K562 (cell line): ENCODE measurements around the gene DMD. TPM values are rescaled to one million over a fixed set of nuclear protein-coding genes. Genes with fewer than 3 reads are reported as not detected.

ENCODE experiments used
- ATAC-seq: fragments of 200-7000 bp; cut with Tn5 transposase; 3 replicates; pipeline ENCODE4 v1.9.1; 2020; ENCODE audit warnings: moderate library complexity
- BruUV-seq: library from RNA; stranded (reverse); fragments of 400-500 nt; replicated peaks from 2 replicates; lab custom pipeline; 2021; lab: Mats Ljungman, UMichigan
- CTCF ChIA-PET: fragments of 300-600 bp; formaldehyde crosslinking; extraction: SDS; loops from one replicate; lab custom pipeline; 2021; ENCODE audit warnings: low intra/inter-chr PET ratio; lab: Yijun Ruan, JAX
- POLR2A ChIA-PET: fragments of 300-600, 350-650 bp; sonication (Branson Sonifier 250); formaldehyde crosslinking; extraction: SDS; loops from one replicate; lab custom pipeline; 2021; ENCODE audit warnings: antibody characterized with exemption, inconsistent platforms; lab: Yijun Ruan, JAX
- DNase-seq, 4 experiments: peaks; one replicate each; pipeline versions ENCODE4 v3.0.0 to v3.0.0-alpha.2; 2011 to 2018; ENCODE audit warnings: low spot score in 3 of 4, mixed read lengths in 3 of 4; ENCODE audit errors: extremely low read depth in 1 of 4
- FAIRE-seq: peaks from 2 replicates; lab custom pipeline; 2011; peaks lifted over from hg19 to GRCh38; lab: Jason Lieb, UNC
- H2AFZ ChIP-seq: 2 replicates; pipeline ENCODE4 v1.6.0; 2011; ENCODE audit warnings: low read depth, low read length, control low read depth, inconsistent platforms
- H3K27ac ChIP-seq: fragments of 200-600 bp; 3 replicates; pipeline ENCODE4 v1.8.0; 2011; ENCODE audit warnings: low read depth, mild to moderate bottlenecking, control low read depth, inconsistent platforms, low read length, moderate library complexity, mixed read lengths; ENCODE audit errors: extremely low read depth
- H3K27me3 ChIP-seq, 2 experiments: fragments of 300-600 bp in 1 of 2; 2 replicates in 1 of 2; 3 replicates in 1 of 2; pipeline versions ENCODE4 v1.6.0 to v1.8.0; 2011; ENCODE audit warnings: inconsistent platforms in 2 of 2, low read length in 2 of 2, mild to moderate bottlenecking in 1 of 2, mixed read lengths in 1 of 2, moderate library complexity in 1 of 2; ENCODE audit not compliant: control insufficient read depth in 2 of 2, insufficient read depth in 2 of 2
- H3K36me3 ChIP-seq: fragments of 300-600 bp; 3 replicates; pipeline ENCODE4 v1.8.0; 2011; ENCODE audit warnings: mild to moderate bottlenecking, low read length, inconsistent platforms; ENCODE audit not compliant: control insufficient read depth, insufficient read depth
- H3K4me1 ChIP-seq, 2 experiments: fragments of 200-600 bp in 1 of 2; replicated peaks in 1 of 2; 2 replicates in 1 of 2; 3 replicates in 1 of 2; pipeline versions ENCODE4 v1.5.1 to v1.8.0; 2011; ENCODE audit warnings: inconsistent platforms in 2 of 2, low read length in 2 of 2, mild to moderate bottlenecking in 1 of 2, mixed read lengths in 1 of 2, moderate library complexity in 1 of 2; ENCODE audit not compliant: control insufficient read depth in 2 of 2, insufficient read depth in 2 of 2
- H3K4me2 ChIP-seq: 2 replicates; pipeline ENCODE4 v1.6.1; 2011; ENCODE audit warnings: low read length, control low read depth, inconsistent platforms, mixed read lengths; ENCODE audit not compliant: insufficient read depth
- H3K4me3 ChIP-seq: fragments of 200-600 bp; sonication (generic), shearing (Covaris generic); 2 replicates; pipeline ENCODE4 v1.5.1; 2016; ENCODE audit warnings: control low read depth, inconsistent platforms
- H3K79me2 ChIP-seq: fragments of 200-600 bp; 3 replicates; pipeline ENCODE4 v1.8.0; 2011; ENCODE audit warnings: low read length, inconsistent platforms; ENCODE audit not compliant: control insufficient read depth, insufficient read depth
- H3K9ac ChIP-seq, 2 experiments: 2 replicates each; pipeline versions ENCODE4 v1.6.0 to v1.6.1; 2011; ENCODE audit warnings: low read depth in 2 of 2, low read length in 2 of 2, control low read depth in 1 of 2, inconsistent platforms in 1 of 2, mild to moderate bottlenecking in 1 of 2, mixed read lengths in 1 of 2; ENCODE audit not compliant: insufficient read depth in 1 of 2
- H3K9me1 ChIP-seq: one replicate; pipeline ENCODE4 v1.6.0; 2011; ENCODE audit warnings: inconsistent platforms, mild to moderate bottlenecking, low read length, moderate library complexity; ENCODE audit not compliant: control insufficient read depth, insufficient read depth
- H3K9me3 ChIP-seq: replicated peaks from 2 replicates; pipeline ENCODE4 v1.5.1; 2011; ENCODE audit warnings: low read depth, low read length, inconsistent platforms; ENCODE audit not compliant: control insufficient read depth, insufficient read depth
- H4K20me1 ChIP-seq: replicated peaks from 2 replicates; pipeline ENCODE4 v1.6.1; 2011; ENCODE audit warnings: low read length, inconsistent platforms, mixed read lengths; ENCODE audit not compliant: control insufficient read depth, insufficient read depth
- FIP1L1 ChIP-seq: fragments of 200-400 bp; formaldehyde crosslinking; IDR thresholded peaks from 2 replicates; pipeline ENCODE4 v1.6.1; 2018; ENCODE audit warnings: mild to moderate bottlenecking, low read depth, low read length; ENCODE audit not compliant: poor library complexity, severe bottlenecking
- FOXA3 ChIP-seq, 2 experiments: fragments of 450-650 bp in 1 of 2; sonication (generic) in 1 of 2; formaldehyde crosslinking; IDR thresholded peaks in 1 of 2; conservative IDR thresholded peaks in 1 of 2; 2 replicates each; pipeline versions ENCODE4 v1.4.0 to v1.8.0; 2020 to 2022; ENCODE audit warnings: mild to moderate bottlenecking in 2 of 2, missing genetic modification reagents in 1 of 2
- GATA2 ChIP-seq: sonication (generic); formaldehyde crosslinking; IDR thresholded peaks from 2 replicates; pipeline ENCODE4 v1.4.0; 2020; ENCODE audit warnings: mild to moderate bottlenecking, missing genetic modification reagents
- GATAD2A ChIP-seq: fragments of 450-650 bp; IDR thresholded peaks from 2 replicates; pipeline ENCODE4 v1.6.1; 2017
- OTX1 ChIP-seq: fragments of 450-650 bp; formaldehyde crosslinking; IDR thresholded peaks from 2 replicates; pipeline ENCODE4 v1.4.0; 2022; ENCODE audit warnings: mild to moderate bottlenecking
- PTRF ChIP-seq: fragments of 450-650 bp; IDR thresholded peaks from 2 replicates; pipeline ENCODE4 v1.6.1; 2016; ENCODE audit warnings: mild to moderate bottlenecking, missing genetic modification characterization, missing compliant biosample characterization
- RFX1 ChIP-seq: fragments of 450-650 bp; IDR thresholded peaks from 2 replicates; pipeline ENCODE4 v1.6.1; 2016; ENCODE audit warnings: mild to moderate bottlenecking, moderate library complexity
- SMARCA4 ChIP-seq: fragments of 450-650 bp; IDR thresholded peaks from 2 replicates; pipeline ENCODE4 v1.6.1; 2016
- SMC3 ChIP-seq: conservative IDR thresholded peaks from 2 replicates; pipeline ENCODE4 v1.6.1; 2011; ENCODE audit warnings: low read depth, low read length, improper control_type of control experiment; ENCODE audit not compliant: insufficient read depth
- SPI1 ChIP-seq: IDR thresholded peaks from 2 replicates; pipeline ENCODE4 v1.6.1; 2011; ENCODE audit warnings: low read depth, low read length, control low read depth, borderline replicate concordance
- TAF9B ChIP-seq: fragments of 450-650 bp; IDR thresholded peaks from 2 replicates; pipeline ENCODE4 v1.6.1; 2018; ENCODE audit warnings: mild to moderate bottlenecking; ENCODE audit not compliant: partially characterized antibody
- YY1 ChIP-seq, 3 experiments: IDR thresholded peaks; 2 replicates each; pipeline ENCODE4 v1.6.1; 2011; ENCODE audit warnings: low read length in 2 of 3, mild to moderate bottlenecking in 2 of 3, moderate library complexity in 2 of 3, borderline replicate concordance in 1 of 3, control low read depth in 1 of 3, low read depth in 1 of 3; ENCODE audit not compliant: insufficient read depth in 3 of 3, insufficient replicate concordance in 2 of 3, control insufficient read depth in 1 of 3, insufficient read length in 1 of 3; ENCODE audit errors: extremely low read depth in 1 of 3
- ZBTB1 ChIP-seq: sonication (generic); formaldehyde crosslinking; IDR thresholded peaks from 2 replicates; pipeline ENCODE4 v1.8.1; 2023; ENCODE audit warnings: missing genetic modification reagents, low read depth, mild to moderate bottlenecking, borderline replicate concordance
- ZNF57 ChIP-seq: fragments of 450-650 bp; formaldehyde crosslinking; IDR thresholded peaks from 2 replicates; pipeline ENCODE4 v1.4.0; 2020; ENCODE audit warnings: mild to moderate bottlenecking, moderate library complexity
- WGBS: fragments of 100-300 bp; shearing (Covaris generic); methylation state at CpG from one replicate; pipeline ENCODE4 v1.1.6; 2016; ENCODE audit warnings: low coverage, mixed read lengths; ENCODE audit not compliant: insufficient coverage; ENCODE audit errors: missing lambda C conversion rate; 5-methylcytosine and 5-hydroxymethylcytosine counted together
- in situ Hi-C: fragments of 300-500 bp; cut with MboI; formaldehyde crosslinking; loops from 4 replicates; pipeline ENCODE4 v1.15.0; 2018; ENCODE audit warnings: inconsistent platforms, mixed read lengths
- intact Hi-C: fragments of 100-400 bp; cut with micrococcal nuclease; formaldehyde crosslinking; loops from 2 replicates; pipeline ENCODE4 v1.14.2; 2022
- polyA plus RNA-seq, 8 experiments: library from polyadenylated mRNA; depleted of rRNA in 4 of 8; stranded (reverse) in 5 of 8; unstranded in 3 of 8; fragments of >200 nt; fragmentation: Nextera tagmentation in 2 of 8; fragmentation: Illumina TruSeq in 1 of 8; extraction: Ambion mirVana in 2 of 8; extraction: Trizol in 1 of 8; gene quantifications; 2 replicates each; pipeline versions ENCODE4 v1.2.1 to v1.2.3, GENCODE V29; 2011 to 2014; ENCODE audit warnings: inconsistent platforms in 1 of 8, missing spikeins in 1 of 8
- total RNA-seq, 7 experiments: library from RNA; depleted of rRNA in 6 of 7; stranded (reverse); fragments of >200 nt in 6 of 7; fragmentation: Illumina TruSeq in 2 of 7; extraction: Trizol in 2 of 7; gene quantifications; 2 replicates each; pipeline versions ENCODE4 v1.2.1 to v1.2.3, GENCODE V29; 2011 to 2021; ENCODE audit warnings: low replicate concordance in 1 of 7
- TF ChIP-seq, protein P1 (sequence below): fragments of 250-450 bp; sonication (Bioruptor Pico); IDR thresholded peaks from 2 replicates; pipeline ENCODE4 v1.4.0; 2020

DMD gene
- total and polyA plus RNA-seq, 9 of the 15 experiments (the other 6 are each of a cell fraction or from before 2014, with no cell fraction given), result 3.8 to 20.4 (median 11.4) TPM

DNA sequence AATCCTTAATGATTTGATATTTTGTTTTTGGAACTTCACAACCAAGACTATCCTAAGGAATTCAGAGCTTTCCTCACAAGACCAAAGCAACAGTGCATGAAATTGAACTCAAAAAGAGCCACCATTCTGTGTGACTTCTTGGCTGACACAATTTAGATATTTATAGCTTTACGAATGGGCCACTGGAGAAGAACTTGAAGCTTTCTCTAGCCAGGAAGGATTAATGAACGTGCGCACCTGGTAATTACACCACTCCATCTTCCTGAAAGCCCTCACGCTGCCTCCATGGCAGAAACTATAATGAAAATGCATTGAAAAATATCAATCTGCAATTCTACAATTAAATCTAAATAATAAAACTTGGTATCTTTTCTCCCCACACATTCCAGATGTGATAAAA is 1057.8 kb downstream of the DMD start (continued):
- TF ChIP-seq GATA2 (CRISPR knock-in tag) (no peak), SPI1 (no peak), FIP1L1 (no peak), FOXA3 (CRISPR knock-in tag; conservative IDR thresholded peaks at IDR 0.05 in 1 of 2, IDR thresholded peaks at IDR 0.05 in 1 of 2) (no peak)

DNA sequence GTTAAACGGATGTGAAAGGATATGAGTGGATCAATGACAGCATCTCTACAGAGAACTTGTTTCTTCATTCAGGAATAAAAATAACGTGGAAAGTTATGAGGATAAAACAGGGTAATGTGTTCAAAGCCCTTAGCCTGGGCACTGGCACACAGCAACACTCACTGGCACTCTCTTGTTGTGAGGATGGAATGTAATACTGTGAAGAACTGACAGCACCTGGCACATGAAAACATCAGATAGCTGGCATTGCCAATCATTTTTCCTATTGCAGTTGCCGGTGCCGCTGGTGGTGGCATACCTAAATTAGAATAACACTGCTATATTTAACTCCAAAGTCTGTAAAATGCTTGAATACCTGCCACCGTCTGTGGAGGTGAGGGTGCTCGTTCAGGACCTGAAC is 1061.2 kb downstream of the DMD start:
- Histone ChIP-seq H3K4me2 (no peak overlapping the region), H3K9me1 (no peaks in the 10 kb centered on the region), H3K9me3 (no peaks in the 10 kb centered on the region)
- no peak for DNase-seq
- TF ChIP-seq GATAD2A (no peak), YY1 (IDR thresholded peaks at IDR 0.05; ENCODE audit: borderline replicate concordance in 1 of 3, control insufficient read depth in 1 of 3, extremely low read depth in 1 of 3, insufficient read depth in 3 of 3, insufficient read length in 1 of 3, insufficient replicate concordance in 2 of 3, low read depth in 1 of 3, low read length in 2 of 3) (no peak), OTX1 (no peak), PTRF (no peak), ZBTB1 (CRISPR knock-in tag) (no peak), ZNF57 (CRISPR knock-in tag) (no peak), SMC3 (no peak), TAF9B (no peak), SMARCA4 (no peak), RFX1 (no peak)
- TF ChIP-seq, protein P1, sequence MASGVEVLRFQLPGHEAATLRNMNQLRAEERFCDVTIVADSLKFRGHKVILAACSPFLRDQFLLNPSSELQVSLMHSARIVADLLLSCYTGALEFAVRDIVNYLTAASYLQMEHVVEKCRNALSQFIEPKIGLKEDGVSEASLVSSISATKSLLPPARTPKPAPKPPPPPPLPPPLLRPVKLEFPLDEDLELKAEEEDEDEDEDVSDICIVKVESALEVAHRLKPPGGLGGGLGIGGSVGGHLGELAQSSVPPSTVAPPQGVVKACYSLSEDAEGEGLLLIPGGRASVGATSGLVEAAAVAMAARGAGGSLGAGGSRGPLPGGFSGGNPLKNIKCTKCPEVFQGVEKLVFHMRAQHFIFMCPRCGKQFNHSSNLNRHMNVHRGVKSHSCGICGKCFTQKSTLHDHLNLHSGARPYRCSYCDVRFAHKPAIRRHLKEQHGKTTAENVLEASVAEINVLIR (CRISPR knock-in tag), result no peak
- TF ChIP-seq, all 486 proteins: peak for 0
- ChIA-PET CTCF (no interaction called here), POLR2A (no interaction called here)
- H4K20me1 ChIP-seq, result no peaks in the 10 kb centered on the region
- H3K27me3 ChIP-seq, result no peaks in the 10 kb centered on the region
- FAIRE-seq, result no peak
- H3K27ac ChIP-seq, result no peak overlapping the region
- no peaks in the 10 kb centered on the region for H3K36me3 ChIP-seq
- no peak overlapping the region for H3K9ac ChIP-seq
- in situ Hi-C loops (no loop called here), intact Hi-C loops (no loop called here)
- BruUV-seq, result no TSS peak
- no peak overlapping the region for H2AFZ ChIP-seq
- ATAC-seq, result no peak
- no peaks in the 10 kb centered on the region for H3K79me2 ChIP-seq
- H3K4me3 ChIP-seq, result no peak overlapping the region
- WGBS, result 0% methylated on average over 6 of the region's 6 CpGs
- no peaks in the 10 kb centered on the region for H3K4me1 ChIP-seq
